GM12801 (cell line): Measurements from ENCODE around the gene SLC25A48.

Experiments
- TF ChIP-seq, protein P1 (sequence below): IDR thresholded peaks from one replicate; pipeline ENCODE4 v1.5.1; 2011; ENCODE audit warnings: control low read depth; ENCODE audit not compliant: insufficient read length; ENCODE audit errors: extremely low read depth

The SLC25A48 gene

GRCh38 chr5:135898651-135899050 is 64.2 kb downstream of the SLC25A48 start:
- TF ChIP-seq, protein P1, sequence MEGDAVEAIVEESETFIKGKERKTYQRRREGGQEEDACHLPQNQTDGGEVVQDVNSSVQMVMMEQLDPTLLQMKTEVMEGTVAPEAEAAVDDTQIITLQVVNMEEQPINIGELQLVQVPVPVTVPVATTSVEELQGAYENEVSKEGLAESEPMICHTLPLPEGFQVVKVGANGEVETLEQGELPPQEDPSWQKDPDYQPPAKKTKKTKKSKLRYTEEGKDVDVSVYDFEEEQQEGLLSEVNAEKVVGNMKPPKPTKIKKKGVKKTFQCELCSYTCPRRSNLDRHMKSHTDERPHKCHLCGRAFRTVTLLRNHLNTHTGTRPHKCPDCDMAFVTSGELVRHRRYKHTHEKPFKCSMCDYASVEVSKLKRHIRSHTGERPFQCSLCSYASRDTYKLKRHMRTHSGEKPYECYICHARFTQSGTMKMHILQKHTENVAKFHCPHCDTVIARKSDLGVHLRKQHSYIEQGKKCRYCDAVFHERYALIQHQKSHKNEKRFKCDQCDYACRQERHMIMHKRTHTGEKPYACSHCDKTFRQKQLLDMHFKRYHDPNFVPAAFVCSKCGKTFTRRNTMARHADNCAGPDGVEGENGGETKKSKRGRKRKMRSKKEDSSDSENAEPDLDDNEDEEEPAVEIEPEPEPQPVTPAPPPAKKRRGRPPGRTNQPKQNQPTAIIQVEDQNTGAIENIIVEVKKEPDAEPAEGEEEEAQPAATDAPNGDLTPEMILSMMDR: no peak

GRCh38 chr5:135900276-135900675 is 65.8 kb downstream of the SLC25A48 start:
- TF ChIP-seq, protein P1: no peak

GRCh38 chr5:135901633-135902032 is 67.2 kb downstream of the SLC25A48 start:
- TF ChIP-seq, protein P1: no peak

- TF ChIP-seq, protein P1: no peak
These were observed 70.7 kb downstream of the SLC25A48 start for GRCh38 chr5:135905144-135905543.

DNA sequence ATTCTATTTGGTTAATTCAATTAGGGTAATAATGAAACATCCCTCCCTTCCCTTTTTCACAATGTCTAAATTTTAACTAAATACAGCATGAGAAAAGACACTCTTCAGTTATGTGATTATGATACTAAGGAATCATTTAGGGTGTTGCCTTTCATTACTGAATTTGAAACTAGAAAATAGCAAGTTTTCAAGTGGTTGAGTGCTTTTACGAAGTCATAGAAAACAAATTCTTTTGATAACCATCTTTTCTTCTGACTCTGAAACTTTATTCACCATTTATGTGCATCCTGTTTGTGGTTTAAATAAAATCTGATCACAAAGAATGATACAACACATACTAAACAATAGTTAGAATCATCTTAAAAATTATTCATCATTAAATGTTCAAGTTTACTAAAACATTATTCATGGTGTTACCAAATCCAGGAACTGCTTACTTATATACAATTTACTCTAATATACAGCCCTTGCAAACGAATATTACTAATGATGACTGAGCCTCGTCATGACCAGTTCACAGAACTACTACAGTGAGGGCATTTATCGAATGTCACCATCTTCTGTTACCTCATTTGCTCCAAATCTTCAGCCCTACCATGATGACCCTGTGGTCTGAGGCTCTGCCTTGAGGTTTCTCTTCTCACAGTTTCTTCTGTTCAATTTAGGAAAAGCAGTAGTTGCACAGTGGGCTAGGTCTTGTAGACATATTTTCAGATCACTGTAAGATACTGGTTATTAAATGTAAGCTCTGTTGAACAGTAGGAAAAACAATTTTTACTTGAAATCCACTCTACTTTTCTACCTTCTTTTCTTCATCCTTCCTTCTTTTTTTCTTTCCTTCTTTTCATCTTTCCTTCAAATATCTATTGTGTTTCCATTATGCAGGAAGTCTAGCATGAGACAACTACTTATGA is 79.5 kb downstream of the SLC25A48 start:
- TF ChIP-seq, protein P1: no peak

DNA sequence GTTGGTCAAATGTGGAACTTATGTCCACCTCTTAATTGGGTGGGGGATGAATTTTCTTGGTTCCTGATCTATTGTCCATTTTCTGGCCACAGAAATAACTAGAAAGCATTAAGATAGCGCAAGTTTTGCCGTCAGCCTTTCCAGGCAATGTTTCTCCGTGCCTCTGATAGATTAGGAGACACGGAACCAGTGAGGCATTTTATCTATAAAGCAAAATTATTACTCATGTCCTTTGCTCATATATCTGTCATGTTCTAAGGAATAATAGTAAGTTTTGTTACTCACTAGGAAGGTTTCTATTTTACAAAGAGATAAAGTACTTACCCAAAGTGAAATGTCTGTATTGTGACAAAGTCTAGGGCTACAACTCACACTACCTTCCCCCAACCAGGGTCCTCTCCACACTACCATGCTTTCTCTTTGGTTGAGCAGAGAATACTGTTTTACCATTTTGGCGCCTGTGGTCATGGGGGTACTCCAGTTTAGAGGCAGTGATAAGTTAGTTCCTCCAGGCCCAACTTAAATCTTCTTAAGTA is 81.1 kb downstream of the SLC25A48 start:
- TF ChIP-seq, protein P1: no peak

DNA sequence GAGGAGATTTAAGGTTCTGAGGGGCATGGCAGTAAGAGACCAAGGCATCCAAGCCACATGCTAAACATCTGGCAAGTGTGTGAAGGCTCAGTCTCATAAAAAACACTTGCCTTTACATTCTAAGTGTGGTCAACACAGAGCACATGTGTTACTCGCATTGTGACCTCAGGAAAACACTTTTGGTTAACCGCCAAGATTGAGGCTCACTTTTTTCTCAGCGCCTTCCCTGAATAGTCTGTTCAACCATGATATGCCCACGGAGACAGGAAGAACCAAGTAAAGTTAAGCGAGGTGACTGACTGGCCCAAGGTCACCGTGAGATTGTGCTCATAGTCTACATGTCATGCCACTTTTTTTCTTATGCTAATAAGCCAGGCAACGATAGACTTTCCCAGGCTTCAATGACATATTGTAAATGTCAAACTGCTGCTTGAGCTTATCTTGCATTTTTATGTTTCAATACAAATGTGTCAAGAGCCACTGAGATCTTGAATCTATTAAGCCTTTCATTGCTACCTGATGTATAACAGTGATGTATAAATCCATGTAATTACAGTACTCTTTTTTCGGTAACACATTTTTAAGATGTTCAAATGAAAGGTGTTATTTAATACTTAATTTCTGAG is 82.3 kb downstream of the SLC25A48 start:
- TF ChIP-seq, protein P1: no peak
